DMS79 treated with DMSO at 0.1 percent for 48 hours (cell line): ENCODE results near the gene CCDC142.
"Not testable (repeated sequence)": the region's sequence is repeated elsewhere in the genome, so short reads cannot be mapped to it uniquely, and the experiment has no call there.

Experiments
- DNase-seq: peaks from one replicate; lab custom pipeline; 2025; lab: John Stamatoyannopoulos, UW

CCDC142 gene

GRCh38 chr2:74499267-74499939 lies 16.6 kb upstream of the CCDC142 start, which contains the start of gene LBX2:
LBX2 (minus strand) TSS chr2:74499603; CDS start chr2:74499537, 66 bp downstream.
- DNase-seq = no peak

GRCh38 chr2:74498500-74499266 lies 15.9 kb upstream of the CCDC142 start:
- DNase-seq = peak; percentile 53

- peak; percentile 40 for DNase-seq
Measured at GRCh38 chr2:74497777-74498499, 15.1 kb upstream of the CCDC142 start.

DNA sequence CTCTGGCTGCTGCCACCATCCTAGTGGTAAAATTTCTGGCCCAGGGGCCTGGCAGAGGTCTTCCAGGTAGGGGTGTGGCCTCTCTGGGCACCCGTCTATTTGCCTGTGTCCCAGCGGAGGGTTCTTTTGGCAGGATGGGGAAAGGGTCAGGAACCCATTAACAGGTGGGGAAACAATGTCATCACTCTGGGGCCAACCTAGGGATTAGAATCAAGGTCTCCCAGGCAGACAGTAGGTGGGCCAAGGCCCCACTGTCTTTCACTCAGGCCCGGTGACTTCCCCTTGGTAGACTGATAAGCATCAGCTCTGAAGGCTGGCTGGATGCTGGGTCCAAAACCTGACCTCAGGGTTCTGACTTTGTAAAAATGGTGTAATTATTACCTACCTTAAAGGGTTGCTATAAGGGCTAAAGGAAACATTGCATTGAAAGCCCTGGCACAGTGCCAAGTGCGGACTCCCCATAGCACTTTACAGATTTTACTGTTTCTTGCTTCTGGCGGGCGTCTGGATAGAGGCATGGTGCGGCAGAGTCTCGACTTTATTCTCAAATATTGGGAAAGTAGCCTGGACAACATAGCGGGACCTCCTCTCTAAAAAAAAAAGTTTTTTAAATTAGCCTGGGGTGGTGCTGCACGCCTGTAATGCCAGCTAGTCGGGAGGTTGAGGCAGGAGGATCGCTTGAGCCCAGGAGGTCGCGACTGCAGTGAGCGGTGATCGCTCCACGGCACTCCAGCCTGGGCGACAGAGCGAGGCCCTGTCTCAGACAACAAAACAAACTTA lies 14.4 kb upstream of the CCDC142 start:
- no peak for DNase-seq

GRCh38 chr2:74495440-74495839 lies 12.6 kb upstream of the CCDC142 start:
- no peak for DNase-seq

GRCh38 chr2:74493546-74493945 lies 10.7 kb upstream of the CCDC142 start:
- DNase-seq = no peak

DNA sequence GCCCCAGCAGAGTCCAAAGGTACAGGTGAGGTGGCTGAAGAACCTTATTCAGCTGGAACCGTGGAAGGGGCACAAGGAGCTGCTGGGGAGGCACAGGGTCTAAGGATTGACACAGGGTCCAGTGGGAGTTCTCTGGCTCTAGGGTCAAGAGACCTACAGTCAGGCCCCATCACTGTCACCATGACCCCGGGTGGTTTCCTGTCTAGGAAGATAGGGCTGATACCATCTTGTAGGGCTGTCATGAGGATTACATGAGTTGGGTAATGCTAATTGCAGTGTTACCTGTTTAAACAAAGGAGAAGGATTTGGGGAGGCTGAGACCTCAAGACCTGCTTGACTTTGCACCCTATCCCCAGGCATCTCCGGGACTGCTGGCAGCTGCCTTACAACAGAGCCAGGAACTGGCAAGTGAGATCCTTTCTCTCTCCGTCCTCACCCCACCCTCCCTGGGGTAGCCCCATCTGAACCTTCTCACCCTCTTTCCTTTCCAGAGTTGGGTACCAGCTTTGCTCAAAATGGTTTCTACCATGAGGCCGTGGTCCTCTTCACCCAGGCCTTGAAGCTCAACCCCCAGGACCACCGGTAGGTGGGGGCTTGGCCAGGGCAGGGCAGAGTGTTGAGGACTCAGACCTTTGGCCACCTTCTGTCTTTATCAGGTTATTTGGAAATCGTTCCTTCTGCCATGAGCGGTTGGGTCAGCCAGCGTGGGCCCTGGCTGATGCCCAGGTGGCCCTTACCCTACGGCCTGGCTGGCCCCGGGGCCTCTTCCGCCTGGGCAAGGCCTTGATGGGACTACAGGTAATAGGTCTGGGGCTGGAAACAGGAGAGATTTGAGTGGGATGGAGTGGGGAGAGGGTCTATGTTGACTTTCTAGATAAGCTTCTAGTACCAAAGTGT lies 9.1 kb upstream of the CCDC142 start:
- no peak for DNase-seq

- no peak for DNase-seq
Measured at GRCh38 chr2:74489906-74490305, 7.1 kb upstream of the CCDC142 start.

- DNase-seq = no peak
Measured at GRCh38 chr2:74488643-74489481, 6.1 kb upstream of the CCDC142 start.

- DNase-seq = no peak
Measured at GRCh38 chr2:74486141-74486540, 3.3 kb upstream of the CCDC142 start.

DNA sequence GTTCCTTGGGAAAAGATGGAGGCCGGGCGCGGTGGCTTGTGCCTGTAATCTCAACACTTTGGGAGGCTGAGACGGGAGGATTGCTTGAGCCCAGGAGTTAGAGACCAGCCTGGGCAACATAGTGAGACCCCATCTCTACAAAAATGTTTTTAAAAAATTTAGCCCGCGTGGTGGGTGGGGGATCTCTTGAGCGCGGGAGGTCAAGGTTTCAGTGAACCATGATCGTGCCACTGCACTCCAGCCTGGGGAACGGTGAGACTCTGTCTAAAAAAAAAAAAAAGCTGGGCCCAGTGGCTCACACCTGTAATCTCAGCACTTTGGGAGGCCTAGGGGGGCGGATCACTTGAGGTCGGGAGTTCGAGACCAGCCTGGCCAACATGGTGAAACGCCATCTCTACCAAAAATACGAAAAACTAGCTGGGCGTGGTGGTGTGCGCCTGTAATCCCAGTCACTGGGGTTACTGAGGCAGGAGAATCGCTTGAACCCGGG lies 922 bp upstream of the CCDC142 start:
- not testable (repeated sequence) for DNase-seq

- peak; percentile 59 for DNase-seq
Measured at GRCh38 chr2:74481961-74482800, 617 bp downstream of the CCDC142 start.

GRCh38 chr2:74481431-74481830 lies 1.4 kb downstream of the CCDC142 start:
- DNase-seq = no peak

DNA sequence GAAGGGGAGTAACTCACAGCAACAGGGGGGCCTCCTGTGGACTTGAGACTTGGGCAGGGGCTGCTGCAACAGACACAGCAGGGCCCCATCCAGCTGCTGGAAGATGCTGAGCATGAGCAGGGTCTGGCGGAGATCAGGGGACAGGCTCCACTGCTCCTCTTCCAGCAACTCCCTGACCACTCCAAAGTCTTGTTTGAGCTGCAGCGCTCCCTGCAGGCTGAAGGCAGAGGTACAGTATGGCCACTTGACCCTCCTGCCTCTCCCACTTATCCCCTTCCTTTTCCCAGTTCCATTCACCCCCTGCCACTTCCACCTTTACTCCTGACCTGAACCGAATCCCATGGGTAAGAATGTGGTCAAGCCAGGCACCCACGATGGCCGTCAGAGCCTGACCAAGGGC lies 7.9 kb downstream of the CCDC142 start:
- no peak for DNase-seq

DNA sequence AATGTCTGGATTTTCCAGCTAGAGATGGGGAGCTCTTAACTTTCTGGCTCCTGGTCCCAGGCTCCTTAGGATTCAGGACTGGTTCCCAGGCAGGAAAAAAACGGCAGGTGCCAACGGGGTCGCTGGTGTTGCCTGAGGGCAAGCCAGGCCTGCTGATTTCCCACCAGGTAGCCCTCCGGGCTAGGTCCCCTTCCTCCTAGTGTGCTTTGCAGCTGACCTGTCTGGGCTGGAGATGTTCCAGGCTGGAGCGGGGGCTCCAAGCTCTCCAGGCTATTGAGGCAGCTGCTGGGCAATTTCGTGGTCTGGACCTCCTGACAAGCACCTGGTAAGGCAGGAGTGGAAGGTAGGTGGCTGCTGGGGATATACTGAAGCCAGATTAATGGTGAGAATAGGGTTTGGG lies 8.3 kb downstream of the CCDC142 start:
- DNase-seq = no peak

DNA sequence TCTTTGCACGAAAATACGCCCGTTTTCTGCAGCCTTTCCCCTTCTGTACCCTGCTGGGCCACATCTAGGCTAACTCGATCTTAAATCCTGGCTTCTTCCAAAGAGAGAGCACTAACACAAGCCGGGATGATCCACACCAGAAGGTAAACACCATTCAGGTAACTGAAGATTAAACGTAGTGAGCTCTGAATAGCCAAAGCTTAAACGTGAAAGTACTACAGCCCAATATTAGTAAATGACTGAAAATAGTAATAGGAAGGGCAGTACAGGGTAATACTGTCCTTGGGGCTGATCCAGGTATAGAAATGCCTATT lies 9.9 kb downstream of the CCDC142 start:
- peak; percentile 53 for DNase-seq

DNA sequence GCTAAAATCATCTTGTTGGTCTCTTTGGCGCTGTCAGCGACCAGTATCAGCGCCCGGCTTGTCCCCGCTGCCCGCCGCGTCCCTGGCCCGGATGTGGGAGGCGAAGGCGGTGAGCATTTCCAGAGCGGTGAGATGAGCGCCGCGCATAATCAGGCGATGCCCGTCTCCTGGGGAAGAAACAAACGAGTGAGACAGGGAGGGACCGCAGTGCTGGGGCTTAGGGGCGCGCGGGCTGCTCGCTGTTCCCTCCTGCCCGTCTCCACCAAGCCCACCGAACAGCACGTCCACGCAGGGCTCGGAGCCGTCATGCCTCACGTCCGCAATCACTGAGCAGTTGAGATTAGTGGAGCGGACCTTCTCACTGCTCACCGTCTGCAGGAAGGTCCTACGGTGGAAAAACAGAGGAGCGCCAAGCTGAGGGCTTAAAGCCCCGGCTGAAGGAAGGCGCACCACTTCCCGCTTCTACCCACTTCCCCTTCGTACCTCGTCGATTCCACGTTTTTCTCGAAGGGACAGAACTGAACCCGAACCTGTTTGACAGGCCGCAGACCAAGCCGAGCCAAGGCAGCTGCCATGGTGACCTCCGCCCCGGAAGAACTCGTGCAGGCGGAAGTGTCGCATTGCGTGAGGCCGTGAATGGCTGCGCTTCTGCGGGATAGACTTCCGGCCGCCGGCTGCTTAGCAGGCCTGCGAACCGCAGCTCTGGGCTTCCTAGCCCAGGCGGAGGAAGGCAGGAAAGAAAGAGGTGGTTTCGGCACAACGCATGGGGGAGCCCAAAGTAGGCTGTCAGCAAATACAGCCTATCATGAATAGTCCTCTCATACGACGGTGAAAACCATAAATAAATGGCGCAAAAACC lies 10.5 kb downstream of the CCDC142 start, which contains the start of gene MRPL53:
Gene MRPL53, minus strand, starts transcription at position 595 of the 859 bp plus-strand sequence. Its CDS starts 20 bp downstream, at position 575.
- DNase-seq = peak; percentile 87
